HEK293 (cell line): ENCODE measurements around the gene PLEKHG4B.

Experiments
- CTCF ChIA-PET: fragments of 350-600 bp; formaldehyde crosslinking; extraction: SDS; loops from one replicate; lab custom pipeline; 2021; ENCODE audit warnings: antibody characterized with exemption; lab: Yijun Ruan, JAX
- POLR2A ChIA-PET: fragments of 300-600 bp; formaldehyde crosslinking; extraction: SDS; loops from one replicate; lab custom pipeline; 2020; ENCODE audit warnings: antibody characterized with exemption, inconsistent platforms; lab: Yijun Ruan, JAX
- H3K27ac ChIP-seq: fragments of 200-500 bp; sonication (Bioruptor generic); 2 replicates; pipeline ENCODE4 v1.5.1; 2014; ENCODE audit warnings: low read depth, low read length, control low read depth, inconsistent platforms; ENCODE audit errors: extremely low read depth
- H3K36me3 ChIP-seq, 2 experiments: fragments of 200-500 bp in 1 of 2; sonication (Bioruptor generic) in 1 of 2; 1 replicate in 1 of 2; 2 replicates in 1 of 2; pipeline ENCODE4 v1.5.1; 2014 to 2017; ENCODE audit warnings: inconsistent platforms in 2 of 2, low read length in 2 of 2; ENCODE audit not compliant: control insufficient read depth in 2 of 2, insufficient read depth in 1 of 2
- H3K4me1 ChIP-seq: fragments of 200-500 bp; sonication (Bioruptor generic); 2 replicates; pipeline ENCODE4 v1.5.1; 2014; ENCODE audit warnings: mild to moderate bottlenecking, low read length, inconsistent platforms; ENCODE audit not compliant: control insufficient read depth, insufficient read depth
- H3K4me3 ChIP-seq: 2 replicates; pipeline ENCODE4 v1.5.1; 2011; ENCODE audit warnings: low read depth, mild to moderate bottlenecking, control low read depth, low read length, moderate library complexity
- H3K9me3 ChIP-seq: fragments of 200-500 bp; sonication (Bioruptor generic); 2 replicates; pipeline ENCODE4 v1.5.1; 2014; ENCODE audit warnings: low read depth, low read length, inconsistent platforms; ENCODE audit not compliant: control insufficient read depth, insufficient read depth
- HOXC10 ChIP-seq: sonication (generic); formaldehyde crosslinking; IDR thresholded peaks from 2 replicates; pipeline ENCODE4 v1.8.1; 2023; ENCODE audit warnings: mild to moderate bottlenecking, missing genetic modification reagents
- IKZF3 ChIP-seq: fragments of 450-650 bp; IDR thresholded peaks from 2 replicates; pipeline ENCODE4 v1.5.0; 2018; ENCODE audit warnings: missing biosample characterization, mild to moderate bottlenecking, missing genetic modification characterization, moderate library complexity
- KLF1 ChIP-seq: fragments of 450-650 bp; formaldehyde crosslinking; IDR thresholded peaks from 2 replicates; pipeline ENCODE4 v1.5.1; 2016; ENCODE audit warnings: missing biosample characterization, missing genetic modification characterization
- KLF9 ChIP-seq: fragments of 450-650 bp; formaldehyde crosslinking; IDR thresholded peaks from 2 replicates; pipeline ENCODE4 v1.5.1; 2016; ENCODE audit warnings: missing biosample characterization, missing genetic modification characterization, low read depth
- MYNN ChIP-seq: fragments of 450-650 bp; formaldehyde crosslinking; IDR thresholded peaks from 2 replicates; pipeline ENCODE4 v1.5.1; 2016; ENCODE audit warnings: missing biosample characterization, missing genetic modification characterization, borderline replicate concordance
- SP2 ChIP-seq: fragments of 450-650 bp; formaldehyde crosslinking; IDR thresholded peaks from 2 replicates; pipeline ENCODE4 v1.5.1; 2016; ENCODE audit warnings: missing biosample characterization, missing genetic modification characterization
- ZBTB26 ChIP-seq: fragments of 450-650 bp; formaldehyde crosslinking; optimal IDR thresholded peaks from 2 replicates; pipeline ENCODE3; 2016; ENCODE audit warnings: missing biosample characterization, mild to moderate bottlenecking, missing genetic modification characterization
- ZFP41 ChIP-seq: fragments of 450-650 bp; formaldehyde crosslinking; IDR thresholded peaks from 2 replicates; pipeline ENCODE4 v1.5.1; 2016; ENCODE audit warnings: missing biosample characterization, missing genetic modification characterization, borderline replicate concordance
- ZNF112 ChIP-seq: fragments of 450-650 bp; formaldehyde crosslinking; IDR thresholded peaks from 2 replicates; pipeline ENCODE4 v1.5.0; 2017; ENCODE audit warnings: missing biosample characterization, missing genetic modification characterization
- ZNF155 ChIP-seq: fragments of 450-650 bp; formaldehyde crosslinking; IDR thresholded peaks from 2 replicates; pipeline ENCODE4 v1.5.1; 2016; ENCODE audit warnings: missing biosample characterization, missing genetic modification characterization
- ZNF169 ChIP-seq: fragments of 450-650 bp; formaldehyde crosslinking; IDR thresholded peaks from 2 replicates; pipeline ENCODE4 v1.5.1; 2016; ENCODE audit warnings: missing biosample characterization, missing genetic modification characterization
- ZNF18 ChIP-seq: fragments of 450-650 bp; formaldehyde crosslinking; IDR thresholded peaks from 2 replicates; pipeline ENCODE4 v1.5.1; 2016; ENCODE audit warnings: missing biosample characterization, missing genetic modification characterization
- ZNF23 ChIP-seq: fragments of 450-650 bp; formaldehyde crosslinking; IDR thresholded peaks from 2 replicates; pipeline ENCODE4 v1.5.1; 2016; ENCODE audit warnings: missing biosample characterization, missing genetic modification characterization, borderline replicate concordance
- ZNF335 ChIP-seq: fragments of 450-650 bp; formaldehyde crosslinking; conservative IDR thresholded peaks from 2 replicates; pipeline ENCODE4 v1.5.1; 2016; ENCODE audit warnings: missing biosample characterization, missing genetic modification characterization
- ZNF341 ChIP-seq: fragments of 450-650 bp; formaldehyde crosslinking; IDR thresholded peaks from 2 replicates; pipeline ENCODE4; 2016; ENCODE audit warnings: low read depth, missing biosample characterization, missing genetic modification characterization
- ZNF544 ChIP-seq: fragments of 450-650 bp; formaldehyde crosslinking; IDR thresholded peaks from 2 replicates; pipeline ENCODE4 v1.5.0; 2017; ENCODE audit warnings: missing biosample characterization, missing genetic modification characterization
- ZNF561 ChIP-seq: fragments of 450-650 bp; IDR thresholded peaks from 2 replicates; pipeline ENCODE4 v1.5.1; 2018; ENCODE audit warnings: missing biosample characterization, missing genetic modification characterization, borderline replicate concordance
- ZNF596 ChIP-seq: fragments of 450-650 bp; IDR thresholded peaks from 2 replicates; pipeline ENCODE4 v1.5.0; 2018; ENCODE audit warnings: missing biosample characterization, mild to moderate bottlenecking, missing genetic modification characterization, moderate library complexity
- ZNF600 ChIP-seq: fragments of 450-650 bp; formaldehyde crosslinking; IDR thresholded peaks from 2 replicates; pipeline ENCODE4 v1.5.1; 2016; ENCODE audit warnings: missing biosample characterization, missing genetic modification characterization
- ZNF610 ChIP-seq: fragments of 450-650 bp; formaldehyde crosslinking; IDR thresholded peaks from 2 replicates; pipeline ENCODE4 v1.5.1; 2016; ENCODE audit warnings: missing biosample characterization, missing genetic modification characterization, borderline replicate concordance
- ZNF624 ChIP-seq: fragments of 450-650 bp; formaldehyde crosslinking; IDR thresholded peaks from 2 replicates; pipeline ENCODE4 v1.5.1; 2017; ENCODE audit warnings: missing biosample characterization, missing genetic modification characterization
- ZNF707 ChIP-seq: fragments of 450-650 bp; formaldehyde crosslinking; IDR thresholded peaks from 2 replicates; pipeline ENCODE4 v1.5.1; 2016; ENCODE audit warnings: missing biosample characterization, missing genetic modification characterization
- ZNF785 ChIP-seq: fragments of 450-650 bp; formaldehyde crosslinking; IDR thresholded peaks from 2 replicates; pipeline ENCODE4 v1.5.1; 2016; ENCODE audit warnings: missing biosample characterization, missing genetic modification characterization

PLEKHG4B gene

GRCh38 chr5:181566-181965 is 89.6 kb downstream of the PLEKHG4B start:
- no peak for TF ChIP-seq ZNF155
- TF ChIP-seq ZNF624 (tag by site-specific recombination): no peak
- no peak for TF ChIP-seq ZNF610 (tag by site-specific recombination)
- TF ChIP-seq ZNF23 (tag by site-specific recombination): no peak
- TF ChIP-seq, all 188 proteins: peak for 0
- POLR2A ChIA-PET: no interaction called here
- H3K4me3 ChIP-seq: no peak overlapping the region

GRCh38 chr5:182126-182525 is 90.2 kb downstream of the PLEKHG4B start:
- ChIA-PET CTCF (no interaction called here), POLR2A (no interaction called here)
- Histone ChIP-seq H3K4me1 (peaks cover 5% of the 10 kb centered on the region), H3K36me3 (no peaks in the 10 kb centered on the region), H3K27ac (no peak overlapping the region), H3K4me3 (no peak overlapping the region), H3K9me3 (no peaks in the 10 kb centered on the region)
- TF ChIP-seq ZNF561 (tag by site-specific recombination) (no peak), ZNF600 (no peak), ZNF335 (tag by site-specific recombination) (no peak), ZNF169 (tag by site-specific recombination) (no peak), ZNF544 (tag by site-specific recombination) (no peak), HOXC10 (CRISPR knock-in tag) (no peak)

More at GRCh38 chr5:181566-181965, 89.6 kb downstream of the PLEKHG4B start:
- Histone ChIP-seq H3K36me3 (no peaks in the 10 kb centered on the region), H3K4me1 (peaks cover 5% of the 10 kb centered on the region), H3K9me3 (no peaks in the 10 kb centered on the region), H3K27ac (no peak overlapping the region)
- CTCF ChIA-PET: interaction anchor here (1.3 kb wide), 1 partner anchor 37 kb away, joined by 3 read pairs; the partner anchor contains the start of genes CCDC127 and SDHA

GRCh38 chr5:184471-184870 is 92.5 kb downstream of the PLEKHG4B start:
- no peak overlapping the region for H3K4me3 ChIP-seq
- no peak overlapping the region for H3K27ac ChIP-seq
- no peaks in the 10 kb centered on the region for H3K36me3 ChIP-seq
- CTCF ChIA-PET: no interaction called here
- POLR2A ChIA-PET: no interaction called here
- peaks cover 9% of the 10 kb centered on the region for H3K4me1 ChIP-seq
- H3K9me3 ChIP-seq: no peaks in the 10 kb centered on the region
- TF ChIP-seq KLF1 (tag by site-specific recombination) (no peak), ZNF707 (tag by site-specific recombination) (no peak), ZNF112 (no peak), MYNN (tag by site-specific recombination) (no peak), ZFP41 (tag by site-specific recombination) (no peak), ZNF596 (tag by site-specific recombination) (no peak), ZNF785 (no peak), KLF9 (no peak), ZBTB26 (tag by site-specific recombination) (no peak), ZNF169 (tag by site-specific recombination) (no peak), ZNF18 (tag by site-specific recombination) (no peak), ZNF341 (tag by site-specific recombination) (no peak), SP2 (no peak), IKZF3 (no peak)
